NCI-H82 treated with DMSO at 0.1 percent for 48 hours (cell line): ENCODE measurements around the gene SLC22A31.

Source experiments
- DNase-seq: peaks from one replicate; lab custom pipeline; 2025; ENCODE audit not compliant: unreplicated experiment; lab: John Stamatoyannopoulos, UW

The SLC22A31 gene

DNA sequence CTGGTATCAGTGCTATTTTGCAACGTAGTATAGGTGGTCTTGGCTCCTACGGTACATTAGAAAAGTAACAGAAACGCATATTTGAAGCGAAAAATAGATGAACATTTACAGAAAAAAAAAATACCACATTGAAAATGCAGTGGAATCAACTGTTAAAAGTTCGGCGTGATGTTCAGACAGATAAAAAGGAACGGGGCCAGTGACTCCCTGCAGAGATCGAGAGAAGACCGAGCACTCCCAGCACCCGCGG lies 16.7 kb upstream of the SLC22A31 start:
- DNase-seq, result no peak

DNA sequence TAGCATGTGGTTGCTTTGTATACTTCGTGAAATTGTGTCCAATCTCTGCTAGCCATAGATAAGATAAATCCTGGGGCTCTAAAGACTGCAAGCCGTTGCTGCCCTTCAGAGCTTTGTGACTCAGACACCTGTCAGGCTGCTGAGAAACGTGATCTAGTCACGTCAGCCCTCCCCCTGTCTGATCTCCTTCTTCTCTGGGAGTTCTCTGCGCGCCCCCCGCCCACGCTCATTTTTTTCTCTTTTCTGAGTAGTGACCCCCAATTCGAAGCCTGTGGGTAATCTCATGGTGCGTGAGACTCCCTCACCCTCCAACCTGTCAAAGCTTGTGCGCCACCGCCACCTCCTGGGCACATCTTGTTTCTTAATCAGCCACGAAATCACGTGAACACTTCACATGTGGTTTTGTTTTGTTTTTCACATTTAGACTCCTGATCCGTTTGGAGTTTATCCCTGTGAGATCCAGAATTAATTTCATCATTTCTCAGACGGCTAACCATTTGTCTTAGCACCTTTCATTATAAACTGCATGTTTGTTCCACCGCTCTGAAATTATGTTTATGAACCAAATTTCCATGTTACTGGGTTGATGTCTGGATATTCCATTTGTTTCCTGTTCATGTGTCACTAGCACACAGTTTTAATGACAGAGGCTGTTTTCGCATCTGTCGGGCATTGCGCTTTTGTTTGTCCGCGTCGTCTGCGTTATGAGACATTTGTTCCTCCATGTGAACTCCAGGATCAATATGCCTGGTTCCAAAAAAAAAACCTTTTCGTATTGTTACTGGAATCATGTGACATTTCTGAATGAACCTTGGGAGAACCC lies 16.2 kb upstream of the SLC22A31 start:
- peak; percentile 33 for DNase-seq

DNA sequence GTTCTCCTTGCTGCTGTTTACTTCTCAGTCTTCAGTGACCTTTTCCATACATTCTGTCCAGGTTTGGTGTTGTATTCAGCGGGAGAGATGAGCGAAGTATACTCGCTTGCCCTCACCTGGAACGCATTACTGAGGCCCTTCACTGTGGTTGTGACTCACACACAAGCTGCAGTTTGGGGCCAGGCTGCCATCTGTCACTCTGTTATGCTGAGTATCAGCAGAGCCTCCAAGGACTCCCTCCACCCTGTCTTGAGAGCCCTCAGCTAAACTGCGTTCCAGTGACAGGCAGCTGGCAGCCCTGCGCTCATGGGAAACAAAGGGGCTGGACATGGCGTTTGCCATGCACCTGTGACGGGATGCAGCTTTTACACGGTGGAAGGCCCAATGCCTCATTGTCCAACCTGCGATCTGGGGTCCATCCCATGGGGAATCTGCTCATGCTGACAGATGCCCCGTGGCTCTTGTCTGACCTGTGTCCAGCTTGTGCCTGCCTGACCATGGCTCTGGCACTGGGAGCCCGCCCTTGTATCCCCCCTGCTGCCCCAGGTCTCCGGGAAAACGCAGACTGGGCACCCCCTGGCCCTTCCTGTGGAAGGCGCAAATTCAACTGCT lies 10.7 kb upstream of the SLC22A31 start:
- DNase-seq, result peak; percentile 3

DNA sequence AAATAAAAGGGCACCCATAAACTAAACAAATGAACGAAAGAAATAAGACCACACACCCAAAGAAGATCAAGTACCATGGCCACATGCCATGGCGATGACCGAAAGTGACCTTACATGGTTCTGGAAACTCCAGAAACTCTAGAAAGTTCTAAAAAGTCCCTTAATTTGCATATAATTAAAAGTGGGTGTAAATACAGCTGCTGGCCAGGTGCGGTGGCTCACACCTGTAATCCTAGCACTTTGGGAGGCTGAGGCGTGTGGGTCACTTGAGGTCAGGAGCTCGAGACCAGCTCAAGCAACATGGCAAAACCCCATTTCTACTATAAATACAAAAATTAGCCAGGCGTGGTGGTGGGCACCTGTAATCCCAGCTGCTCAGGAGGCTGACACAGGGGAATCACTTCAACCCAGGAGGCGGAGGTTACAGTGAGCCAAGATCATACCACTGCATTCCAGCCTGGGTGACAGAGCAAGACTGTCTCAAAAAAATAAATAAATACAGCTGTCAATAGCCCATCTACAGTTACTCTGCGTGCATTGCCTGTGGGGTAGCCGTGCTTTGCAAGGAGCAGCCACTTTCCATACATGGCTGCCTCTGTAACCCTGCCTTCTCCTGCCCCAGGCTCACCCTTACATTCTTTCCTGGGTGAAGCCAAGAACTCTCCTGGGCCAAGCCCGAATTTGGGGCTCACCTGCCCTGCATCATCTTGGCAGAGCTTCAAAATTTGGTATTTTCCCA lies 10.0 kb upstream of the SLC22A31 start:
- no peak for DNase-seq

DNA sequence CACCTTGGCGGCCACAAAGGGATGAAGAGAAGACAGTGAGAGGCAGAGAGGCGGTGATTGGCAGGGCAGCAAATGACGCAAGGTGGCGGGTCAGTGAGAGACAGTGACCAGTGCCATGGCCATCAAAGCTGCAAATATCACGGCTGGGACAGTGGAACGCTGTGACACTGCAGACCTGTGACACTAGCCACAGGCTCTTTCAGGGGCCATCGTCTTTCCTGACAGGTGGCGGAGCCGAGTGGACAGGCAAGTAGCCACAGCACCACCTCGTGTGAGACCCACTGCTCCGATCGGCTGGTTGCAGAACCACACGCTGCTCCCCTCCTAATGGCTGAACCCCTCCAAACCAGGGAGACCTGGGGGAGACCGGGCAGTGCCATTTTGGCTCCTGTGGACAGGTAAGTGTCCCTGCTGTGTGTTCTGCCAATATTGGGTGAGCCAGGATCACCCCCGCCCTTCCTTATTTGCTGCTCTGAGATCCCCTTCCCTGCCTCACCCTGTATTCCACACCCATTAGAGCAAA lies 9.2 kb upstream of the SLC22A31 start:
- no peak for DNase-seq

DNA sequence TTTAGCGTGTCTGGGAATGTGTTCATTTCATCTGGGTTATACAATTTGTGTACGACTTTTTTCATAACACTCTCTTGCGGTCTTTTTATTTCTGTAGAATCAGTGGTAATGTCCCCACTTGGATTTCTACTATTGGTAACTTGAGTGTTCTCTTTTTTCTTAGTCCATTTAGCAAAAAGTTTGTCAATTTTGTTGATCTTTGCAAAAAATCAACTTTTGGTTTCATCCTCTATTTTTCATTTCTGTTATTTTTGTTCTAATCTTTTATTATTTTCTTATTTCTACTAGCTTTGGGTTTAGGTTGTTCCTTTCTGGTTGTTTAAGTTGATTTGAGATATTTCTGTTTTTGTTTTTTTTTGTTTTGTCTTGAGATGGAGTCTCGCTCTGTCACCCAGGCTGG lies 7.7 kb upstream of the SLC22A31 start:
- DNase-seq, result no peak

DNA sequence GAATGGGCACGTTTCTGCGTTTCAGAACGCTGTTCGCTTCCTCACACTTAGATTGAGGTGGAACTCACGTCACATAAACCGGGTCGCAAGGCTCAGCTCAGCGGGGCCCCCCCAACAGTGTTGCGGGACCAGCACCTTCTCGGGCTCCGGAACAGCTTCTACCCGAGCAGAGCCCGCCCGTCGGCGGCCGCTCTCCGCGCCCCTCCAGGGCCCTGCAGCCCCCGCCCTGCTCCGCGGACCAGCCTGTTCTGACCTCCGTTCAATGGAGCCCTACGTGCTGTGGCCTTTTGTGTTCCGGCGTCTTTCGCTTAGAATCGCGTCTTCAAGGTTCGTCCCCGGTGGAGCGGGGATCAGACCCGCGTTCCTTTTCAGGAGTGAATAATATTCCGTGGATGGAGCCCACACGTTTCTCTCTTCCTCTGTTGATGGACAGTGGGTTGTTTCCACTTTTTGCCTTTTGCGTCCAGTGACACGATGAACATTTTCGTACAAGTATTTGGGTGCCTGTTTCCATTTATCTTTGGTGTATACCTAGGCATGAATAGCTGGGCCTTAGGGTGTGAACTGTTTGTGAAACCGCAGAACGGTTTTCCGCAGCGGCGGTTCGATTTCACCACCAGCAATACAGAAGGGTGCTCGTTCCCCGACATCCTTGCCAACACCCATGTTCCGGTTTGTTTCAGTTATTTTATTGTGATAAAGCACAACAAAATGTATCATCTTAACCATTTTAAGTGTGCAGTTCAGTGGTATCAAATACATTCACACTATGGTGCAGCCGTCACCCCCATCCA lies 2.3 kb upstream of the SLC22A31 start:
- no peak for DNase-seq

DNA sequence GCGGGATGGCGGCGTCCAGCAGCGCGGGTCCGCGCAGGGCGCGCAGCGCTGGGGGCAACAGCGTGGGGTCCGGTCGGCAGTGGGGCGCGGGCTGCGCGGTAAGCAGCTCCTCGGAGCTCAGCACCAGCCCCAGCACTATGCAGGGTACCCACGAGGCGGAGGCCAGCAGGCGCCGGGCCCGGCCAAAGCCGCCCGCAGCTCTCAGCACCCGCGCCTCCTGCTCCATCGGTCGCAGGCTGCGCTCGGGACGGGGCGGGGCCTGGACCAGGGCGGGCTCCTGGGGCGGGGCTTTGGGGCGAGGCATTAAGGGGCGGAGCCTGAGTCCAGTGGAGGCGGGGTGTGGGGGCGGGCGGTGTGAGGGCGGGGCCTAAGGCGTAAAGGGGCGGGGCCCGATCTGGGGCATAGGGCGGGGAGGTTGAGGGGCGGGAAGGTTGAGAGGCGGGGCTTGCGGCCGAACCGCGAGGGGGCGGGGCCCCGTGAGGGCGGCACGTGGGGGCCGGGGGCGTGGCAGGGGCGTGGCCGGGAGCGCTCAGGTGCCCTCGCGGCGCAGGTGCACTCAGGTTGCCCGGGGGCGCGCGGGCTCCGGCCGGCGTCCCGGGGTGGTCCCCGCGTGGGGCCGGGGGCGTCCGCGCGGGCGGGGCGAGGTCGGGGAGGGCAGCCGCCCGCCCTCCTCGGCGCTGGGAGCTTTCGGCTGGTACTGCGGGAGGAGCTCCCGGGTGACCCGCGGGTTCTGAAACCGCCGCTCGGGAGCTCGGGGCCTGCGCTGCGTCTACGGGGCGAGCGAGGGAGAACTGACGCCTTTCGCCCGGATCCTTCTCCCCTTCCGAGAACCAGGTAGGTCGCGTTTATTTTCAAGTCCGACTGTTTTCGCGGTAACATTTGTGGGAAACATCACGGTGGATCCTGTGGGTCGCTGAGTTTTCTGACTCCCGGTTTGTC lies 1.4 kb upstream of the SLC22A31 start:
- peak; percentile 34 for DNase-seq

DNA sequence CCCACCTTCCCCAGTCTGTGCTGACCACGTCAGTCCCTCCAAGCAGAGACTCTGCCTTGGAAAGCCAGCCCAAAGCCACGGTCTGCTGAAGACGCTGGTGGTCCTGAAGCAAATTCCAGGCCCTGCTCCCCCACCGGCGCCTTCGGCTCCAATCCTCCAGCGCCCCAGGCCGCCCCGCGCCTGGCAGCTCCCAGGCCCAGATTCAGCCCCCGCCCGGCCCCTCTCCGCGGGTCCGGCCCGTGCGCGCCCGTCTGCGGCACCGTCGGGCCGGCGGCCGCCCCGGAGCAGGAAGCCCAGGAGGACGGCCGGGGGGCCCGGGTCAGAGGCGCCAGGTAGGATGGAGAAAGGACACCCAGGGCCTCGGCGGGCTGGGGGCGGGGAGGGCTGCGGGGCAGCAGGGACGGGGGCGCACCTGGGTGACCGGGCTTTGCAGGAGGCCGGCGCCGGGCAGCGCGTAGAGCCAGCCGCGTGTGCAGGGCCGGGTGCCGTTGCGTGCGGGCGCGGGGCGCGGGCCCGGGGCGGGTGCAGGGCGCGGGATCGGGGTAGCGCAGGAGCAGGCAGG lies 594 bp upstream of the SLC22A31 start:
- no peak for DNase-seq

DNA sequence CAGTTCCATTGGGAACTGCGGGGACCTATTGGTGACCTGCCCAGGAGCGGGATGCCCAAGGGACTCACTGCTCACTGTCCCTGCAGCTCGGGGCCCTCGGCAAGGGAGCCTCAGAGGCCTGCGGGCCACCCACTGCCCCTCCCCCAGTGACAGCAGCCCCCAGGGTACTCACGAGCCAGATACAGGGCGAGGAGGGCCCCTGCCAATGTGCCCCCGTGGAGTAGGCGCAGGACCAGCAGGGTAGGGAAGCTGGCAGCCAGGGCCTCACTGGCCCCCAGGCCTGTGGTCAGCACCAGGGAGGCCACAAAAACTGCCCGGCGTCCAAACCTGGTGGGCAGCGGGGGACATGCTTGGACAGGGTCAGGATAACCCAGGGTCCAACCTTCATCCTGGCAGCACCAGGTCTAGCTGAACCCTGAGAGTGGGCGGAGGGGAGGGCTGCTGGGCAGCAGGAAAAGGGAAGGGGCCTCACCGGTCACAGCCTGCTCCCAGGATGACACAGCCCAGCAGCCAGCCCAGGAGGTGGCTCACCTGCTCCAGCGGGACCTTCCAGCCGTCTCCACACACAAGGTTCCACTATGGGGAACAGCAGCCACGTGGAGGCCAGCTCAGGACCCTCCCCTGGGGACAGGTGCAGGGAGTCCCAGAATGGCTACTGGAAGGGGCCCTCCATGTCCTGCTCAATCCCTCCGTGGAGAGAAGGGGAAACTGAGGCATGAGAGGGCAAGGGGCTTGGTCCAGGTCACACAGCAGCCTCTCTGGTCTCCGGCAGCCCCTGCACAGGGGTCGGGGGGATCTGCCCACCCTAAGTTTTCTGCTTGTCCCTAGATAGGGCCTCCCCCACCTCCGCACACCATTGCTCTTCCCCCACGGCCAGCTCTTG lies 855 bp downstream of the SLC22A31 start:
- no peak for DNase-seq

DNA sequence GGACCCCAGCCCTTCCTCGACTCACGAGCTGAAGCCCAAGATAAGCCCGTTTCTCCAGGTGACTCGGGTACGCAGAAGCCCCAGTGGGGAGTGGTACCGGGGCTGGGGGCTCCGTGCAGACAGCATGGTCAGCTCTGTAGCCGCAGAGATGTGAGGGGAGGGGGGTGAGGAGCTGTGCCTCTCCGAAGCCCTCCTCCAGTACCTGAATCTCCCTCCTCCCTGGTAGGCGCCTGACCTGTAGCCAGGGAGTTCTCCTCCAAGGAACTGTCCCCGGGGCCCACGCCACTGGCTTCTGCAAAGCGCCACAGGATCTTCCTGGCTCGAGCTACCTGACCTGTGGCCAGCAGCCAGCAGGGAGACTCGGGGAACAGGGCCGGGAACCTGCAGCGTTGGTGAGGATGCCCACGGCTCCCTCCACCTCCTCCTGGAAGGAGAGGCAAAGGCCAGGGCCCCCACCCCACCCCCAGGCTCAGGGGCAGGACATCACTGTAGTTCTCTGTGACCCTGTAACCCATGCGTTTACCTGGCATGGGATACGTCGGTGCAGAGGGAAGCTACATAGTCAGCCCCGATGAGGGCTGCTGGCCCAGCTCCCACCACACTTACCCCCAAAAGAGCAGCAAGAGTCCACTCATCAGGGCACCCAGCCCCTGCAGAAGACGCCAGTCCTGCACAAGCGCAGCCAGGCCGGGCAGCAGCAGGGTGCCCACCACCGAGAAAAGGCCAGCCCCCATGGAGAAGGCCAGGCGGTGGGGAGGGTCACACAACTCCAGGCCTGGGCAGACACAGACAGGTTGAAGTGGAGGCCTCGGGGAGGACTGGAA lies 1.7 kb downstream of the SLC22A31 start:
- no peak for DNase-seq

DNA sequence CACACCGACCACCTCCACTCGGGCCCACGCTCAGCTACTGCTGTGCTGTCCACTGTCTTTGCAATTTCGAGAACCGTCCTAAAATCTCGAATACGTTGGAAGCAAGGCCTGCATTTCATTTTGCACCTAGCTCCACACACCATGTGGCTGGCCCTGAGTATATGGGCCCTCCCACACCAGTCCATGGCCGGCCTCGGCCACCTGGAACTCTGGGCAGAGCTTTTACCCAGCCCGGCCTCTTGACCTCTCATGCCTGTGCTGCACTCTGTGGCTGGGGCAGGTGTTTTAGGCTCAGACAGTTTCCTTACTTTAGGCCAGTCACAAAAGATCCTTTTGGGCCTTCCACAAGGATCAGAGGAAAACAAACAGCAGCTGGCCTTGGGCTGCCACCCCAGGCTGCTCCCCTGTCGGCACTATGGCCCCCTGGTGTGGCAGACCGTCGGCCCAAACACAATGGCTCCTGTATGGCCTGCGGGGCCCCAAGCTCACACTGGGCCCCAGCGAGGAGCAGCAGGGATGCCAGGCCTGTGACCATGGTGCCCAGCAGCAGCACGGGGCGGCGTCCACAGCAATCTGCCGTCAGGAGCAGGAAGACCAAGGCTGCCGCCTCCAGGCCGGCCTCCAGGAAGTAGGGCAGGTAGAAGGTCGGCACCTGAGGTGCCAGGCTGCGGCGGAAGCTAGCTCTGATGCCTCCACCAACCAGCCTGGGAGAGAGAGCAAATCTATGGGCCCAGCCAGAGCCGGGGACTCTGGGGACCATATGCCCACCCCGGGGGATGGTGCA lies 2.5 kb downstream of the SLC22A31 start:
- no peak for DNase-seq

DNA sequence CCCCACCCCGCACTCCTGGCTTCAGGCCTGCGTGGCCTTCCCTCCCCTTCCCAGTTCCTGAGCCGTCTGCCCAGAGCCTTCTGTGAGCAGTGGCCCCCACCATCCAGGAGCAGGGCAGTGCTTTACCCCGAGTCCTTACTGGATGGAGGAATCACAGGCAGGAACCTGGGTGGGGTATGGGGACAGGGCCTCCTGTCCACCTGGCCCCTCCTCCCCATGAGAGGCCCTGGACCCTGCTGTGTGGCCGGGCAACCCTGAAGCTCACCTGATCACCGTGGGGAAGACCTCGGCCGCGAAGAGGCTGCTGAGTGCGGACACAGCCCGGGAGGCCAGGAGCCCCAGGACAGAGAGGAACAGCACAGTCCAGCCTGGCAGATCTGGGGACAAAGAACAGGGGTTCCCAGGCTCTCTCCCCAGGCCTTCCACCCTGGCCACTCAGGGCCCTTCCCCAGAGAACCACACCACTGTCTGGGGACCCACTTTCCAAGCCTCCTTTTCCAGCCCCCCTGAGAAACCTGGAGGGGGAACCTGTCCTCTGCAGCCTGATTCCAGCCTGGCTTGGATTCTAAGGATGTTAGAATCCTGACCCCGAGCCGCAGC lies 3.2 kb downstream of the SLC22A31 start:
- DNase-seq, result no peak

DNA sequence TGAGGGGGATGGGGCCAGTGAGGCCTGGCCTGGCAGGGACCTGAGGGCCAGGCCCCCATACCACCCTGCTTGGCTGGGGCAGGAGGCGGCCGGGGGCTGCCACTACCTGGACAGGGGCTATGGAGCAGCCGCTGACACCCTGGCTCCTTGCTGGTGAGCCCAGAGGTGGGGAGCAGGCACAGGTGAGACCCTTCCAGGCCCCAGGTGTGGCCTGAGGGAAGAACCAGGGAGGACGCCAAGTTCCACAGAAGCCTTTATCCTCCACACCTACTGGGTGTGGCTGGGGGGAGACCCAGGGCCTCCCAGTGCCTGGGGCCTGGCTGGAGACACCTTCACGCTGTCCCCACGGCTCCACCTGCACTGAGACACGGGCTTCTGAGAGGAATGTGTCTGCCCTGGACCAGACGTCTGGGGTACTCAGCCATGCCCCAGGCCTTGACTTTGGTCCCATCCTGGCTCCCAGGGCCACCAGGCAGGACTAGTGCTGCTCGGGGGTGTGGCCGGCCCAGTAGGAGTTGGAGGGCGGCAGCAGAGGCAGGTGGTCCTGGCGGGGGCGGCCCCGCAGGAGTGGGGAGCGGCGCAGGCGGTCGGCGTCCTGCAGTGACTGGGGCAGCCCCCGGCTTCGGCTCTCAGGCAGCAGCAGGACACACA lies 4.7 kb downstream of the SLC22A31 start:
- no peak for DNase-seq

DNA sequence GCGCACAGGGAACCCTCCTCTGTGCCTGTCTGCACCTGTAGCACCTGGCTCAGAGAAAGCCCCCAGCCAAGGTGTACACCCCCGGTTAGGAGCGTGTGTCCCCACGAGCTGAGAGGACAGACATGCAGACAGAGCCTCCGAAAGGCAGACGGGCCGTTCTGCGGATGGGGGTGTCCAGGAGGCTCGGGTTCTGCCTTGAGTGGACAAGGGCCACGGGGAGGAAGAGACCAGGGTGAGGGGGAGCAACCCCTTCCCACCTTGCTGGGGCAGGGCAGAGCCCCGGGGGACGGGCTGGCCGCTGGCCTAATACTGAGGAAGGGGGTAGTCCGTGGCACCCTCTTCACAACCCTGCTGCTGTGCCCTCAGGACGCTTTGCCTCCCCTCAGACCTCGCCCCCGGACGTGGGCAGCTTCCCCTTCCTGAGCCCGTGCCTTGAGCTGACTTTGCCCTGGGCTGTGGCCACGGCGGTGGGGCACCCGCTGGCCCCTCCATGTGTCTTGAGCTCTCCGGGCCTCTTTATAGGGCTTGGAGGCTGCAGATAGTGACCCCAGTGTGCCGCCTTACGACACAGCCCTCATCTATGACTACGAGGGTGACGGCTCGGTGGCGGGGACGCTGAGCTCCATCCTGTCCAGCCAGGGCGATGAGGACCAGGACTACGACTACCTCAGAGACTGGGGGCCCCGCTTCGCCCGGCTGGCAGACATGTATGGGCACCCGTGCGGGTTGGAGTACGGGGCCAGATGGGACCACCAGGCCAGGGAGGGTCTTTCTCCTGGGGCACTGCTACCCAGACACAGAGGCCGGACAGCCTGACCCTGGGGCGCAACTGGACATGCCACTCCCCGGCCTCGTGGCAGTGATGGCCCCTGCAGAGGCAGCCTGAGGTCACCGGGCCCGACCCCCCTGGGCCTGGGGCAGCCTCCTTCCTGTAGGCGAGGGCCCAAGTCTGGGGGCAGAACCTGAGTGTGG lies 5.7 kb downstream of the SLC22A31 start:
- no peak for DNase-seq
